DOHH2 (cell line): ENCODE results near the gene CD70.

Experiments
- CTCF ChIP-seq: fragments of 200-600 bp; sonication (generic); IDR thresholded peaks from one replicate; pipeline ENCODE4 v1.5.1; 2014; ENCODE audit warnings: antibody characterized with exemption, mild to moderate bottlenecking, low read depth, low read length; ENCODE audit not compliant: poor library complexity, severe bottlenecking
- EZH2phosphoT487 ChIP-seq: fragments of 200-600 bp; sonication (generic); IDR thresholded peaks from 2 replicates; pipeline ENCODE4 v1.6.1; 2017; ENCODE audit warnings: borderline replicate concordance, mild to moderate bottlenecking, antibody characterized with exemption, low read length, moderate library complexity, mixed read lengths

DNA sequence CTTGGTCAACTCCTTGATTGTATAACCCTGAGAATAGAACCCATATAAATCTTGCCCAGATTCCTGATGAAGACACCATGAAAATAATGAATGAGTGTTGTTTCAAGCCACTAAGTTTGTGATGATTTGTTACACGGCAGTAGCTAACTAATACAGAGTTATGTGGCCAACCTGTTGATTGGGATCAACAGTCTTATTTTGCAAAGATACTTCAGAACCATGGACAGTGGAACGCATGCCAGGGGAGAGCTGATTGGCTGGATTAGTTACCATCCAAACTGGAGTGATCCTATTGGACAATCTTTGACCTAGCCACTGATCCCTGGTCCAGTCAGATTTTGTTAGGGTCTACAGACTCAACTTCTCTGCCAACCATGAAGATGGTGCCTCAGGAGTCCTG is 26.6 kb downstream of the CD70 start:
- TF ChIP-seq CTCF (no peak), EZH2phosphoT487 (no peak)
